ENCODE measurements around the gene SERTM1.

SERTM1 gene

GRCh38 chr13:36673838-36674326, at the start of gene SERTM1:
TSS of gene SERTM1 (plus strand) at chr13:36674020. CDS start at chr13:36695079, 21,059 bp downstream.
- H3K4me3 Mint-ChIP-seq, result peak within 1 kb of the TSS in 1 of 2 donors; percentile 51
- no peak within 1 kb of the TSS for H3K27ac Mint-ChIP-seq
- H3K36me3 Mint-ChIP-seq, result peaks cover 0 to 1% of the 10 kb centered on the region in 2 donors
- peaks cover 5 to 13% of the 10 kb centered on the region in 2 donors for H3K4me1 Mint-ChIP-seq
- H3K27me3 Mint-ChIP-seq, result peaks cover 43 to 50% of the 10 kb centered on the region in 2 donors
- peaks cover 4 to 11% of the 10 kb centered on the region in 2 donors for H3K9me3 Mint-ChIP-seq
- ATAC-seq (replicated peaks) (peak; percentile 19 to 25), DNase-seq (no peak)

GRCh38 chr13:36628377-36629056, 45.3 kb upstream of the SERTM1 start:
- Mint-ChIP-seq H3K27ac (no peak overlapping the region), H3K4me3 (no peak overlapping the region), H3K36me3 (no peaks in the 10 kb centered on the region), H3K4me1 (no peaks in the 10 kb centered on the region), H3K27me3 (peaks cover 0 to 3% of the 10 kb centered on the region in 2 donors), H3K9me3 (peaks cover 0 to 2% of the 10 kb centered on the region in 2 donors)
- no peak for ATAC-seq (replicated peaks)
- no peak for DNase-seq

GRCh38 chr13:36629057-36629385, 44.8 kb upstream of the SERTM1 start:
- ATAC-seq (replicated peaks), result no peak
- H3K4me1 Mint-ChIP-seq, result no peaks in the 10 kb centered on the region
- peaks cover 0 to 2% of the 10 kb centered on the region in 2 donors for H3K9me3 Mint-ChIP-seq
- peaks cover 0 to 3% of the 10 kb centered on the region in 2 donors for H3K27me3 Mint-ChIP-seq
- no peak overlapping the region for H3K4me3 Mint-ChIP-seq
- no peak overlapping the region for H3K27ac Mint-ChIP-seq
- no peak for DNase-seq
- H3K36me3 Mint-ChIP-seq, result no peaks in the 10 kb centered on the region

GRCh38 chr13:36630181-36630803, 43.5 kb upstream of the SERTM1 start:
- no peak overlapping the region for H3K27ac Mint-ChIP-seq
- no peaks in the 10 kb centered on the region for H3K36me3 Mint-ChIP-seq
- H3K9me3 Mint-ChIP-seq, result peaks cover 0 to 2% of the 10 kb centered on the region in 2 donors
- no peaks in the 10 kb centered on the region for H3K4me1 Mint-ChIP-seq
- H3K4me3 Mint-ChIP-seq, result no peak overlapping the region
- peaks cover 0 to 3% of the 10 kb centered on the region in 2 donors for H3K27me3 Mint-ChIP-seq
- no peak for ATAC-seq (replicated peaks)
- DNase-seq, result no peak

DNA sequence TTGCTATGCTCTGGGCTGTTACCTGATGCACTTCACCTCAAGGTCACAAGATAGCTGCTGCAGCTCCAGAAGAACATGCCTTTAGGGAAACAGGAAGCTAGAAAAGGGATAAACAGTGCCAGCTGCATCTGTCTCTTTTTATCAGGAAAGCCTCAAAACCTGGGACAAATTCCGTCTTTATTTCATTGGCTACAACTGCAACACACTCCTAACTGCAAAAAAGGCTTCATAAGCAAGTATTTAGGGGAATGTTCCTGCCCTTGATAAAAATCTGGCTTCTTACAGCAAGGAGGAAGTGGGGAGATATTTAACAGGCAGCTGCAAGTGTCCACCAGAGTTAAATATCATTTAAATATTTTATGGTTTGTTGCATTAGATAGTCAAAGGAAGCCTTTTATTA, 34.2 kb upstream of the SERTM1 start:
- H3K4me1 Mint-ChIP-seq, result no peaks in the 10 kb centered on the region
- peaks cover 3% of the 10 kb centered on the region in 2 donors for H3K36me3 Mint-ChIP-seq
- H3K27me3 Mint-ChIP-seq, result no peaks in the 10 kb centered on the region
- H3K4me3 Mint-ChIP-seq, result no peak overlapping the region
- ATAC-seq (replicated peaks) (no peak), DNase-seq (no peak)
- no peak overlapping the region for H3K27ac Mint-ChIP-seq
- peaks cover 4% of the 10 kb centered on the region in 2 donors for H3K9me3 Mint-ChIP-seq

DNA sequence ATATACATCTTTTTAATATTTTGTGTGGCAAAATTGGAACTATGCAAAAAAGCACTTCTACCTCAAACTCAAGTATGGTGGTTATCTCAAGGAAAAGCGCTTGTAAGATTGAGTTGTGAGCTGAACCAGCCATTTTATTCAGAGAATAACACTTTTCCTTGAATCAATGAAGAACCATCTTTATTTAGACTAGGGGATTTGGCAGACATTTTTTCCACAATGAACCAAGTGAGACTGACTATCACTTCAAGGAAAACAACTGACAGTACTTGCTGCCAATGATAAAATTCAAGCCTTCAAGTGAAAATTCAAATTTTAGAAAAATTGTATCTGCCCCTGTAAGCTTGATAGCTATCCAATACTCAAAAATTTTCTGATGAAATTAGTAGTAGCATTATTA, 23.2 kb upstream of the SERTM1 start:
- no peak for ATAC-seq (replicated peaks)

DNA sequence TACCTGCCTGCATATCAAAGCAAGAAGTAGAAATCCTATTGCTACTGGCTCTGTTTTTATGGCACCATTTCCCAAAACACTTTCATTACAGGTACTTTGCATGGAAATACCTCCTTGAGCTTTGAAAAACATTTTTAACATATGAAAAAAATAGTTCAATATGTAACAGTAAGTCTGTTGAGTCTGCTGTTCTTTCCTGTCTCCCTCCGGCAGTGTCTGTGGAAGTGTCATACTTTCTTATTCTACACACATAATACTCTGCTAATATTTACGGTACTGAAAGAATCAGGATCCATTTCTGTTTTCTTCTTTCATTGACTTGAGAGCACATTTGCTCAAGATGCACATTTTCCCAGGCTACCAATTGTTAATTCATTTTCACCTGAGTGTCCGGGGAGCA, 8.2 kb upstream of the SERTM1 start:
- peaks cover 0 to 6% of the 10 kb centered on the region in 2 donors for H3K27me3 Mint-ChIP-seq
- H3K9me3 Mint-ChIP-seq, result peaks cover 4 to 17% of the 10 kb centered on the region in 2 donors
- peaks cover 0 to 4% of the 10 kb centered on the region in 2 donors for H3K36me3 Mint-ChIP-seq
- no peak overlapping the region for H3K4me3 Mint-ChIP-seq
- DNase-seq, result no peak
- no peak overlapping the region for H3K27ac Mint-ChIP-seq
- no peak for ATAC-seq (replicated peaks)
- H3K4me1 Mint-ChIP-seq, result no peaks in the 10 kb centered on the region

More for the DNA sequence above, 23.2 kb upstream of the SERTM1 start:
- Mint-ChIP-seq H3K9me3 (peaks cover 3 to 4% of the 10 kb centered on the region in 2 donors), H3K27ac (no peak overlapping the region), H3K27me3 (peaks cover 0 to 8% of the 10 kb centered on the region in 2 donors), H3K4me1 (no peaks in the 10 kb centered on the region), H3K36me3 (no peaks in the 10 kb centered on the region), H3K4me3 (no peak overlapping the region)
- DNase-seq, result no peak

DNA sequence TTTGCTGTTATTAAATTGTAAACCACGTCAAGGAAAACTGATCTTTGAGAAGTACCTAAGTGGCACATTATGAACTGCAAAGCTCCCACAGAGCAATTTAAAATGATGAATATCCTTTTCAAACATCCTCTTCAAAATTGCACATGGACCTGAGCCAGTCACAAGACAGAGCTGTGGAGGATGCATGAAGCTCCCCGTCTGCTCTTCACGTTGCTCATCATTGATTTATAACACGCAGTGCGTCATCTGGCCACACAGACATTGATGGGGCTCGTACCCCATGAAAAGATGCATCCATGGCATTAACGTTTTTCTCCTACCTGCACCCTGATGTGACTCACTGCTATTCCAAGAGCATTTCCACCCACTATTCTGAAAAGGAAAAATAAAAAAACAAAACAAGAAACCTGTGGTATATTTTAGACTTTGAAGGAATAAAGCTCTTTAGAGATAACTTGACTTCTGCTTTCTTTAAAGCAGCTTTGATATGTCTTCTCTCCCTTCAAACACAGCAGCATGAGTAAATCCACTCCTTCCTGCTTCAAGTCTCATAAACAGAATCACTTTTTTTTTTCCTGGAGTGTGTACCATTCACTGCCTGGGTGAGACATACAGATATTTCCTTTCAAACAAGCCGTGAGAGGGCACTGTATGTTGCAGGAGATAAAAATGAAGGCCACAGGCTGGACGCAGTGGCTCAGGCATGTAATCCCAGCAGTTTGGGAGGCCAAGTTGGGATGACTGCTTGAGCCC, 7.2 kb upstream of the SERTM1 start:
- H3K27me3 Mint-ChIP-seq, result peaks cover 0 to 9% of the 10 kb centered on the region in 2 donors
- peaks cover 4 to 17% of the 10 kb centered on the region in 2 donors for H3K9me3 Mint-ChIP-seq
- ATAC-seq (replicated peaks) (no peak), DNase-seq (no peak)
- H3K27ac Mint-ChIP-seq, result no peak overlapping the region
- no peaks in the 10 kb centered on the region for H3K4me1 Mint-ChIP-seq
- H3K4me3 Mint-ChIP-seq, result no peak overlapping the region
- H3K36me3 Mint-ChIP-seq, result peaks cover 0 to 4% of the 10 kb centered on the region in 2 donors

DNA sequence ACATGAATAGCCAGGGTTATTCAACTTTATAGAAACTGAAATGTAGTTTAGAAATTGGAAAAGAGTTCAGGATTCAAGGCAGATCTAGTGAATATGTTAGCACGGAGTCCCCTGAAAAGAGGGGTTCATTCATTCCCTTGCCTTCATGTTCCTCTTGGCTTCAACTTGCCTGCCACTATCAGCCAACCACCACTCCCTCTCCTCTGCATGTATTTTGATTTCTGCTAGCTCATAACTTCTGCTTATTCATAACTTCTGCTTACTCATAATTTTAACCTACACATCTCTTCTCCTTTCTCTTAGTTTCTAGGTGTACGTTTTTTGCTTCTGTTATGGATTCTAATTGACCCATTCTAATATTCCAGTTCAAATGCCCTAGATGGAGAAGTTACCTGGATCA, 5.5 kb upstream of the SERTM1 start:
- H3K4me1 Mint-ChIP-seq, result no peaks in the 10 kb centered on the region
- DNase-seq, result no peak
- H3K27ac Mint-ChIP-seq, result no peak overlapping the region
- H3K27me3 Mint-ChIP-seq, result peaks cover 14 to 23% of the 10 kb centered on the region in 2 donors
- peaks cover 0 to 4% of the 10 kb centered on the region in 2 donors for H3K36me3 Mint-ChIP-seq
- peaks cover 4 to 17% of the 10 kb centered on the region in 2 donors for H3K9me3 Mint-ChIP-seq
- no peak overlapping the region for H3K4me3 Mint-ChIP-seq
- no peak for ATAC-seq (replicated peaks)

GRCh38 chr13:36673352-36673751, 468 bp upstream of the SERTM1 start:
- H3K27me3 Mint-ChIP-seq, result peaks cover 43 to 55% of the 10 kb centered on the region in 2 donors
- ATAC-seq (replicated peaks) (no peak), DNase-seq (no peak)
- peaks cover 4 to 16% of the 10 kb centered on the region in 2 donors for H3K9me3 Mint-ChIP-seq
- H3K4me1 Mint-ChIP-seq, result peaks cover 5 to 13% of the 10 kb centered on the region in 2 donors
- H3K4me3 Mint-ChIP-seq, result peak overlapping the region in 1 of 2 donors; percentile 51
- peaks cover 0 to 4% of the 10 kb centered on the region in 2 donors for H3K36me3 Mint-ChIP-seq
- H3K27ac Mint-ChIP-seq, result no peak overlapping the region

DNA sequence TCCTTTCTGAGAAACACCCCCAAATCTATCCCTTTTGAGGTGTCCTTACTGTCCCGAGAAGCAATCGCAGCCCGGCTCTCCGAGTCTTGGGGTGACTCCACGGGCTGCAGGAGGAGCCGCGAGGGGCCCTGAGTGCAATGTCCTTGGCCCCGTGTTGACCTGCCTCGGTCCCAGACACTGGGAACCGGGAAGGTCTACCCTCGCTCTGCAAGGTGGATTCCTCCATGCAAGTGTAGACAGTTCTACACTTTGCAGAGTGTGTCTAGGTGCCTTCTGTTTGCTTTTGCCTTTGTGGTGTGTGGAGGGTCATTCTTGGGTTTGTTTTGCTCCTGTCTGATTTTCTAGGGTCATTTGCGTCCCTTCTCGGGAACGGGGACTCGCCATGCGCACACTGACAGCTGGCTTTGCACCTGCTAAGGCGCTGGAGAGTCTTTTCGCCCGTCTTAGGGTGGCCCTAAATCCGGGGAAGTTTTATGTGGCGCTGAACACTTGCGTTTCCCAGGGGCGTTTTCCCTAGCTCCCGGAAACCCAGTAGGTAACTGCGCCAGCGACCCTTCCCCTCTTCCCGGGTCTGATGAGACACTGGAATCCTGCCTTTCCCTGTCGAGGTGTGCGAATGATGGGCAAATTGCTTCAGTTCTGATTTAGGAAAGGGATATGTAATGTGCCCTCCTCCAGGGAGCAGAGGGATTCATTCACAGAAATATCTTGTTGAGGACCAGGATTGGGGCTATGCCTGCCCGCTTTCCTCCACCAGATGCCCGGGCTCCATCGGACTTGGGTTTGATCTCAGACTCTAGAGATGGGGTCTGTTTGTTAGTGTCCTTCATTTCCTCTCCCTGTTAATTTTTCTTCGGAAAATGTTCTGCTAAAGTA, 755 bp downstream of the SERTM1 start:
- H3K4me3 Mint-ChIP-seq, result peak overlapping the region in 1 of 2 donors; percentile 46

GRCh38 chr13:36675213-36675536, 1.4 kb downstream of the SERTM1 start:
- H3K27me3 Mint-ChIP-seq, result peaks cover 43 to 49% of the 10 kb centered on the region in 2 donors
- H3K4me3 Mint-ChIP-seq, result no peak overlapping the region
- H3K27ac Mint-ChIP-seq, result no peak overlapping the region
- H3K36me3 Mint-ChIP-seq, result no peaks in the 10 kb centered on the region
- no peaks in the 10 kb centered on the region for H3K9me3 Mint-ChIP-seq
- peaks cover 5 to 13% of the 10 kb centered on the region in 2 donors for H3K4me1 Mint-ChIP-seq
- DNase-seq (no peak), ATAC-seq (replicated peaks) (no peak)

More for the DNA sequence above, 755 bp downstream of the SERTM1 start:
- Mint-ChIP-seq H3K27me3 (peaks cover 43 to 49% of the 10 kb centered on the region in 2 donors), H3K9me3 (peaks cover 3 to 4% of the 10 kb centered on the region in 2 donors), H3K36me3 (no peaks in the 10 kb centered on the region), H3K27ac (no peak overlapping the region), H3K4me1 (peaks cover 5 to 13% of the 10 kb centered on the region in 2 donors)
- DNase-seq, result no peak
- ATAC-seq (replicated peaks), result no peak

- Mint-ChIP-seq H3K4me3 (no peak overlapping the region), H3K27ac (no peak overlapping the region), H3K36me3 (no peaks in the 10 kb centered on the region), H3K27me3 (peaks cover 17 to 20% of the 10 kb centered on the region in 2 donors), H3K4me1 (no peaks in the 10 kb centered on the region), H3K9me3 (no peaks in the 10 kb centered on the region)
- no peak for DNase-seq
- ATAC-seq (replicated peaks), result no peak
Observed at GRCh38 chr13:36680913-36681312, 7.1 kb downstream of the SERTM1 start.

Measured in stimulated activated naive B cell treated with anti-CD40 and anti-IgM and Interleukin-4, amounts not matched to agents 10 μg/mL and 1 μg/mL and 100 μg/mL, for 72 hours (primary cell).